Transverse colon (tissue), 4 donors: Measurements from ENCODE around the gene JAZF1. TPM values are rescaled to one million over a fixed set of nuclear protein-coding genes. Genes with fewer than 3 reads are reported as not detected.

Source experiments
- DNase-seq: peaks from one replicate; pipeline ENCODE4 v3.0.0-alpha.2; 2019
- H3K27ac ChIP-seq, 4 donors: fragments of 200-600 bp; sonication (generic); 2 replicates each; pipeline ENCODE4 v1.5.1; 2016 to 2018; ENCODE audit warnings: inconsistent platforms in 4 of 4
- H3K27me3 ChIP-seq: fragments of 200-600 bp; sonication (generic); 2 replicates; pipeline ENCODE4 v1.5.1; 2017; ENCODE audit warnings: inconsistent platforms
- H3K36me3 ChIP-seq, 4 donors: fragments of 200-600 bp; sonication (generic); 2 replicates each; pipeline ENCODE4 v1.5.1; 2017 to 2019; ENCODE audit warnings: inconsistent platforms in 4 of 4
- H3K4me1 ChIP-seq, 4 donors: fragments of 200-600 bp; sonication (generic); 2 replicates each; pipeline ENCODE4 v1.5.1; 2017 to 2020; ENCODE audit warnings: inconsistent platforms in 4 of 4
- H3K4me3 ChIP-seq, 4 donors: fragments of 200-600 bp; sonication (generic); 1 replicate in 1 of 4; 2 replicates in 3 of 4; pipeline versions ENCODE4 v1.5.1 to v1.6.1; 2017 to 2019; ENCODE audit warnings: inconsistent platforms in 4 of 4
- H3K9me3 ChIP-seq, 2 donors: fragments of 200-600 bp; sonication (generic); 2 replicates each; pipeline ENCODE4 v1.5.1; 2017 to 2019; ENCODE audit warnings: inconsistent platforms in 2 of 2
- EP300 ChIP-seq: sonication (generic); formaldehyde crosslinking; IDR thresholded peaks from one replicate; pipeline ENCODE4 v1.6.1; 2017; ENCODE audit warnings: antibody characterized with exemption, low read depth
- POLR2A ChIP-seq: fragments of 450-650 bp; IDR thresholded peaks from one replicate; pipeline ENCODE4 v1.6.1; 2016; ENCODE audit warnings: antibody characterized with exemption, mild to moderate bottlenecking, moderate library complexity
- POLR2AphosphoS5 ChIP-seq, 3 donors: sonication (generic); formaldehyde crosslinking; IDR thresholded peaks; one replicate each; pipeline ENCODE4 v1.6.1; 2016; ENCODE audit warnings: antibody characterized with exemption in 3 of 3
- WGBS, 2 donors: methylation state at CpG; one replicate each; pipeline ENCODE4 v1.1.5; 2018; ENCODE audit warnings: low coverage in 1 of 2; 5-methylcytosine and 5-hydroxymethylcytosine counted together
- in situ Hi-C, 4 donors: fragments of 200-750 bp; cut with MboI; loops; one replicate each; pipeline versions ENCODE4 v1.15.0 to v1.15.1; 2017; ENCODE audit warnings: low sequenced_read_pairs in 3 of 4, low pct_ligation_motif_present in 1 of 4, low pct_unique_long_range_greater_than_20kb in 1 of 4
- intact Hi-C: fragments of 100-400 bp; cut with DNase I; formaldehyde crosslinking; loops from one replicate; pipeline ENCODE4 v1.15.1; 2023; ENCODE audit warnings: low total_unique reads
- total RNA-seq, 4 donors: library from RNA; depleted of rRNA; stranded (reverse); fragments of >200 nt; gene quantifications; one replicate each; pipeline ENCODE4 v1.1.0, GENCODE V29; 2016
- TF ChIP-seq, protein P1 (sequence below), 5 experiments: fragments of 200-600 bp in 3 of 5; fragments of 450-650 bp in 2 of 5; sonication (generic) in 3 of 5; IDR thresholded peaks; 1 replicate in 2 of 5; 2 replicates in 3 of 5; pipeline ENCODE4 v1.5.1; 2016 to 2017; ENCODE audit warnings: antibody characterized with exemption in 5 of 5, inconsistent platforms in 3 of 5, mild to moderate bottlenecking in 2 of 5, moderate library complexity in 1 of 5

Gene JAZF1
- total RNA-seq, 4 donors from 2014 or later = 11.0 to 12.2 (median 11.5) TPM

DNA sequence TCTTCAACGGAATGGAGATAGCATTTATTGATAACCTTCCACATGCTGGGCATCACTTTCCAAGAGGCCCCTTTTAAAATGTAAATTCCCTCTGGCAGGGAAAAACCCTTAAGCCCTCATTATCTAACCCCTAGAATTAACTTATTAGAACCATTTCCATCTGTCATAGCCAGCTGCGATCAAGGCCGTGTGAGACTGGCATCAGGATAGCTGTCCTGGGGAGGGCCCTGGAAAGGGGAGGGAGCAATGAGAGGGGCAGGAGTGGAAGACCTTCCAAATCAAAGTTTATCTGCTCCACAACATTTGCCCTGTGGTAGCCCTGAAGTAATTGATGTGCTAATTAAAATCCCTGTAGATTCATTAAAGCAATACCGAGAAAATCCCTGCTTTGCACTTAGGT, 45.0 kb upstream of the JAZF1 start:
- H3K27me3 ChIP-seq = no peaks in the 10 kb centered on the region
- intact Hi-C loops = no loop called here
- H3K9me3 ChIP-seq = no peaks in the 10 kb centered on the region
- TF ChIP-seq POLR2A = no peak
- no peak for TF ChIP-seq POLR2AphosphoS5 (IDR thresholded peaks at IDR 0.05)
- no peak overlapping the region for H3K27ac ChIP-seq
- H3K36me3 ChIP-seq = no peaks in the 10 kb centered on the region
- no peak overlapping the region for H3K4me3 ChIP-seq
- in situ Hi-C loops = no loop called here
- 90 to 94% methylated on average over 3 to 4 of the region's 4 CpGs for WGBS, 2 donors
- no peak for DNase-seq
- H3K4me1 ChIP-seq = no peaks in the 10 kb centered on the region

DNA sequence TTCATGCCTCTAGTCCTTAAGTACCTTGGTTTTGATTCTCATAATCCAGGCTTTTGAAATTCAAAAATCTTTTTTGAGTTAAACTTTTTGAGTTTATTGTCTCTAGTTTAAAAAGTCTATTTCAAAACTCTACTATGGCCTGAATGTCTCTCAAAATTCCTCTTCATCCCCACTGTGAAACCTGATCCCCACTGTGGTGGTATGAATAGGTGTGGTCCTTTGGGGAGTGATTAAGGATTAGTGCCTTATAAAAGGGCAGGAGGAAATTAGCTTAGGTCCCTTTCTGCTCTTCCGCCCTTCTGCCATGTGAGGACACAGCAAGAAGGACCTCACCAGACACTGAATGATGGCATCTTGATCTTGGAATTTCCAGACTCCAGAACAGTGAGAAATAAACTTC, 44.1 kb upstream of the JAZF1 start:
- Histone ChIP-seq H3K4me1 (no peaks in the 10 kb centered on the region), H3K27me3 (no peaks in the 10 kb centered on the region), H3K9me3 (no peaks in the 10 kb centered on the region), H3K27ac (no peak overlapping the region), H3K4me3 (no peak overlapping the region), H3K36me3 (no peaks in the 10 kb centered on the region)
- DNase-seq = no peak
- in situ Hi-C loops = no loop called here
- intact Hi-C loops = no loop called here
- no peak for TF ChIP-seq EP300
- TF ChIP-seq, protein P1, sequence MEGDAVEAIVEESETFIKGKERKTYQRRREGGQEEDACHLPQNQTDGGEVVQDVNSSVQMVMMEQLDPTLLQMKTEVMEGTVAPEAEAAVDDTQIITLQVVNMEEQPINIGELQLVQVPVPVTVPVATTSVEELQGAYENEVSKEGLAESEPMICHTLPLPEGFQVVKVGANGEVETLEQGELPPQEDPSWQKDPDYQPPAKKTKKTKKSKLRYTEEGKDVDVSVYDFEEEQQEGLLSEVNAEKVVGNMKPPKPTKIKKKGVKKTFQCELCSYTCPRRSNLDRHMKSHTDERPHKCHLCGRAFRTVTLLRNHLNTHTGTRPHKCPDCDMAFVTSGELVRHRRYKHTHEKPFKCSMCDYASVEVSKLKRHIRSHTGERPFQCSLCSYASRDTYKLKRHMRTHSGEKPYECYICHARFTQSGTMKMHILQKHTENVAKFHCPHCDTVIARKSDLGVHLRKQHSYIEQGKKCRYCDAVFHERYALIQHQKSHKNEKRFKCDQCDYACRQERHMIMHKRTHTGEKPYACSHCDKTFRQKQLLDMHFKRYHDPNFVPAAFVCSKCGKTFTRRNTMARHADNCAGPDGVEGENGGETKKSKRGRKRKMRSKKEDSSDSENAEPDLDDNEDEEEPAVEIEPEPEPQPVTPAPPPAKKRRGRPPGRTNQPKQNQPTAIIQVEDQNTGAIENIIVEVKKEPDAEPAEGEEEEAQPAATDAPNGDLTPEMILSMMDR (IDR thresholded peaks at IDR 0.05) = no peak
- WGBS, 2 donors = 83% methylated on average over 1 of the region's 1 CpG; no CpG with 5 or more reads in 1 of the 2 donors

DNA sequence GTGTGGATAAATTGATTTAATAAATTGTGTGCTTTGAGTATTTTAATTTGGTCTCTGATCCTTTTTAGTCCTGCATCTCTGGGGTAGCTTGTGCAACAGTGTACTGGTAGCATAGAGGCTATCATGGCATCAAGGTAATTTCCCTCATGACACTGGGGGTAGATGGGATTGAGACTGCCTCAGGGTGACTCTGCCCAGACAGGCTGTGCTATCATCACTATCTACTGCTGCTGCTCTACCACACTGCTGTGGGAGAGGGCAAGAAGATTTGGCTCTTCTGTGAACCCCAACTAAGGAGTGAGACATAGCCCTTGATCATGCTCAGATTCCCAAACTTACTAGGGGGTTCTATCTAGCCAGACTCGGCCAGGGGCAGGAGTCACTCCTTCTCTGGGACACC, 43.6 kb upstream of the JAZF1 start:
- no peak for DNase-seq
- no peaks in the 10 kb centered on the region for H3K27me3 ChIP-seq
- intact Hi-C loops = no loop called here
- TF ChIP-seq POLR2A = no peak
- TF ChIP-seq, protein P1 (IDR thresholded peaks at IDR 0.05) = no peak
- TF ChIP-seq POLR2AphosphoS5 (IDR thresholded peaks at IDR 0.05) = no peak
- no peak for TF ChIP-seq EP300
- no peaks in the 10 kb centered on the region for H3K4me1 ChIP-seq
- WGBS, 2 donors = 20 to 56% methylated on average over 1 of the region's 1 CpG
- no peaks in the 10 kb centered on the region for H3K36me3 ChIP-seq
- no peak overlapping the region for H3K27ac ChIP-seq
- H3K4me3 ChIP-seq = no peak overlapping the region
- in situ Hi-C loops = no loop called here
- no peaks in the 10 kb centered on the region for H3K9me3 ChIP-seq

DNA sequence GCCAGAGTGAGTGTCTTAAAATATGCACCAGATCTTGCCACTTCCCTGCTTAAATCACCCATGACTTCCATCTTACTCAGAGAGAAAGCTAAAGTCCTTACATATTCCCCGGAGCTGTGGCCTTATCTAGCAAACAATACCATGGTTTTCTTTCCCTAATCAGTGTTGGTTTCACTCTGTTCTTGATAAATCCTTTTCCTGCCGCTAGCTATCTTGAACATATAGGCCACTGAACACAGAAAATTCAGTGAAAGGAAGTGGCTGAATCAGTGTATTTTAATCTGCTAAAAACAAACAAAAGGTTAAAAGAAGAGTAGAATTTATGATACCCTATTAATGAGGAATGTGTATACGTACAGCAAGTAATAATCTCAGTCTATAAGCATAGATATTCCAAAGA, 42.0 kb upstream of the JAZF1 start:
- 73 to 75% methylated on average over 3 of the region's 3 CpGs for WGBS, 2 donors
- intact Hi-C loops (no loop called here), in situ Hi-C loops (no loop called here)
- H3K27ac ChIP-seq = no peak overlapping the region
- H3K9me3 ChIP-seq = no peaks in the 10 kb centered on the region
- no peaks in the 10 kb centered on the region for H3K27me3 ChIP-seq
- no peaks in the 10 kb centered on the region for H3K36me3 ChIP-seq
- DNase-seq = no peak
- no peak overlapping the region for H3K4me3 ChIP-seq
- H3K4me1 ChIP-seq = no peaks in the 10 kb centered on the region
- no peak for TF ChIP-seq EP300
- TF ChIP-seq POLR2AphosphoS5 (IDR thresholded peaks at IDR 0.05) = no peak
- no peak for TF ChIP-seq POLR2A
- TF ChIP-seq, protein P1 (IDR thresholded peaks at IDR 0.05) = no peak

DNA sequence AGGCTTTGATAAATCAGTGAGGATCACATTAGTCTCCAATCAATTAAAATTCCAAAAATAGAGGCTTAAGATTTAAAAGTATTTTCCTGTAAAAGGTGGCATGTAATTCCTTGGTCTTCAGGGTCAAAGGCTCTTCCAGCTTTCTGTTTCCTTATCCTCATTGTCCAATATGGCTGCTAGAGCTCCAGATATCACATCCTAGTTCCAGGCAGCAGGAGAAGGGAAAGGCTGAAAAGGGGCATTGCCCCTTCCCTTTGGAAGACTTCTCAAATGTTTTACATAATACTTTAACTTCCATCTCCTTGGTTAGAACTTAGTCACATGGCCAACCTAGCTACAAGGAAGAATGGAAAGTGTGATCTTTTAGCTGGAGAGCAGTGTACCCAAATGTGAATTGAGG, 39.2 kb upstream of the JAZF1 start:
- H3K9me3 ChIP-seq = no peaks in the 10 kb centered on the region
- in situ Hi-C loops (no loop called here), intact Hi-C loops (no loop called here)
- no peaks in the 10 kb centered on the region for H3K36me3 ChIP-seq
- DNase-seq = no peak
- H3K27ac ChIP-seq = no peak overlapping the region
- H3K27me3 ChIP-seq = no peaks in the 10 kb centered on the region
- H3K4me1 ChIP-seq = no peaks in the 10 kb centered on the region
- H3K4me3 ChIP-seq = no peak overlapping the region
- TF ChIP-seq, protein P1 (IDR thresholded peaks at IDR 0.05) = no peak
- TF ChIP-seq POLR2A (no peak), POLR2AphosphoS5 (IDR thresholded peaks at IDR 0.05) (no peak), EP300 (no peak)
